Spleen (tissue), 7 donors: ENCODE data around the gene CAMTA1.

Experiments
- POLR2A ChIP-seq, 3 donors: fragments of 450-650 bp; IDR thresholded peaks; one replicate each; pipeline ENCODE4 v1.5.1; 2017; ENCODE audit warnings: antibody characterized with exemption in 3 of 3, mild to moderate bottlenecking in 1 of 3
- POLR2AphosphoS5 ChIP-seq, 3 donors: sonication (generic); formaldehyde crosslinking; IDR thresholded peaks; one replicate each; pipeline ENCODE4 v1.5.1; 2017; ENCODE audit warnings: antibody characterized with exemption in 3 of 3
- TF ChIP-seq, protein P1 (sequence below), 11 experiments: fragments of 200-600 bp in 7 of 11; fragments of 450-650 bp in 4 of 11; sonication (generic) in 4 of 11; IDR thresholded peaks in 8 of 11; conservative IDR thresholded peaks in 3 of 11; 1 replicate in 7 of 11; 2 replicates in 4 of 11; pipeline versions ENCODE4 v1.4.0 to v1.8.0; 2016 to 2021; ENCODE audit warnings: antibody characterized with exemption in 11 of 11, inconsistent platforms in 4 of 11, mild to moderate bottlenecking in 1 of 11
- donor health status: DM: no; HTN: no; CAD: no; lungs with moderate emphysema.
- donor health status: DM: no; HTN: no; CAD: no.
- donor health status: DM: no; HTN: no; CAD: no.

DNA sequence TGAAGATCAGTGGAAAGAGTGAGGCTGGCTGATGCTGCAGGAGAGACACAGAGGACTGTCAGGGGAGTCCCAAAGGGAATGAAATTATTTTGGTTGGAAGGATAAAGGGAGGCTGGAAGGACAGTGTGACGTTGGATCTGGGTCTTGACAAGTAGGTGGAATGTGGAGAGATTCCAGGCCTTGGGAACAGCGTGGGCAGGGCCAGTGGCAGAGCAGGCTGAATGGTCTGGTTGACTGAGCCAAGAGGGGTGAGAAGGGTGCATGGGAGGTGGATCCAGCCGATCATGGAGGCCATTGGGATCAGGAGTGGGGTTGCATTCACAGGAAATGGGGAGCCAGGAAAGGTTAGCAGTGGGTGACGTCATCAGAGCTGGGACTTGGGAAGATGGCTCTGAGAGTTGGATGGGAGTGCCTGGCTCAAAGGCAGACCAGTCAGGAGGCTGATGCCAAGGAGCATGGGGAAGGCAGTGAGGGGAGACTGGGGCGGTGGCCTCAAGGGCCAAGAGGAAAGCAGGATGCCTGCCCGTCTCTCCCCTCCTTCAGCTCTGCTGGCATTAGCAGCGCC is 839.6 kb downstream of the CAMTA1 start:
- TF ChIP-seq, protein P1, sequence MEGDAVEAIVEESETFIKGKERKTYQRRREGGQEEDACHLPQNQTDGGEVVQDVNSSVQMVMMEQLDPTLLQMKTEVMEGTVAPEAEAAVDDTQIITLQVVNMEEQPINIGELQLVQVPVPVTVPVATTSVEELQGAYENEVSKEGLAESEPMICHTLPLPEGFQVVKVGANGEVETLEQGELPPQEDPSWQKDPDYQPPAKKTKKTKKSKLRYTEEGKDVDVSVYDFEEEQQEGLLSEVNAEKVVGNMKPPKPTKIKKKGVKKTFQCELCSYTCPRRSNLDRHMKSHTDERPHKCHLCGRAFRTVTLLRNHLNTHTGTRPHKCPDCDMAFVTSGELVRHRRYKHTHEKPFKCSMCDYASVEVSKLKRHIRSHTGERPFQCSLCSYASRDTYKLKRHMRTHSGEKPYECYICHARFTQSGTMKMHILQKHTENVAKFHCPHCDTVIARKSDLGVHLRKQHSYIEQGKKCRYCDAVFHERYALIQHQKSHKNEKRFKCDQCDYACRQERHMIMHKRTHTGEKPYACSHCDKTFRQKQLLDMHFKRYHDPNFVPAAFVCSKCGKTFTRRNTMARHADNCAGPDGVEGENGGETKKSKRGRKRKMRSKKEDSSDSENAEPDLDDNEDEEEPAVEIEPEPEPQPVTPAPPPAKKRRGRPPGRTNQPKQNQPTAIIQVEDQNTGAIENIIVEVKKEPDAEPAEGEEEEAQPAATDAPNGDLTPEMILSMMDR (IDR thresholded peaks at IDR 0.05 in 8 of 11, conservative IDR thresholded peaks at IDR 0.05 in 3 of 11) = no peak
- TF ChIP-seq POLR2A (IDR thresholded peaks at IDR 0.05) (no peak), POLR2AphosphoS5 (IDR thresholded peaks at IDR 0.05) (no peak)
